Endothelial cell of umbilical vein (primary cell): Measurements from ENCODE around the gene PHKG2.

Experiments used
- CTCF ChIP-seq, 2 donors: IDR thresholded peaks; 1 replicate in 1 of 2; 2 replicates in 1 of 2; pipeline ENCODE4 v1.5.1; 2011; ENCODE audit warnings: low read length in 2 of 2, mild to moderate bottlenecking in 2 of 2, moderate library complexity in 2 of 2, control low read depth in 1 of 2, inconsistent platforms in 1 of 2, low read depth in 1 of 2; ENCODE audit not compliant: insufficient read depth in 1 of 2; ENCODE audit errors: extremely low read depth in 1 of 2
- EZH2 ChIP-seq: IDR thresholded peaks from 2 replicates; pipeline ENCODE4 v1.6.1; 2012; ENCODE audit warnings: borderline replicate concordance, low read depth, mild to moderate bottlenecking, moderate library complexity, low read length, inconsistent platforms; ENCODE audit not compliant: severe bottlenecking

GRCh38 chr16:30797670-30798309, 49.6 kb downstream of the PHKG2 start:
- TF ChIP-seq CTCF (IDR thresholded peaks at IDR 0.05; ENCODE audit: extremely low read depth in 1 of 2, insufficient read depth in 1 of 2, low read depth in 1 of 2, low read length in 2 of 2) (peak in 1 of 2 donors; percentile 6), EZH2 (no peak)
